PC-3 (cell line): ENCODE measurements around the gene CAMK1G.

ENCODE experiments used
- CTCF ChIP-seq: fragments of 300-600 bp; sonication (generic); conservative IDR thresholded peaks from 2 replicates; pipeline ENCODE4 v1.5.1; 2017; ENCODE audit warnings: antibody characterized with exemption, low read depth, mild to moderate bottlenecking, low read length
- EZH2phosphoT487 ChIP-seq: fragments of 300-600 bp; sonication (generic); IDR thresholded peaks from 2 replicates; pipeline ENCODE4 v1.6.1; 2018; ENCODE audit warnings: mild to moderate bottlenecking, antibody characterized with exemption, low read length, borderline replicate concordance

GRCh38 chr1:209614151-209614420 lies 30.6 kb downstream of the CAMK1G start:
- TF ChIP-seq CTCF (no peak), EZH2phosphoT487 (no peak)
